Dendritic cell treated with granulocyte-macrophage colony-stimulating factor and Interleukin-4, amounts not matched to agents 40 ng/mL and 50 ng/mL, for 4 days (primary cell): ENCODE data around the gene CMIP.

Experiments used
- H3K27ac Mint-ChIP-seq: one replicate; pipeline ENCODE4 v1.8.0; 2022; ENCODE audit warnings: mild to moderate bottlenecking, mixed read lengths
- H3K27me3 Mint-ChIP-seq: one replicate; pipeline ENCODE4 v1.8.0; 2022; ENCODE audit warnings: mild to moderate bottlenecking, mixed read lengths
- H3K36me3 Mint-ChIP-seq: one replicate; pipeline ENCODE4 v1.8.0; 2022; ENCODE audit warnings: low read depth, mixed read lengths
- H3K4me1 Mint-ChIP-seq: one replicate; pipeline ENCODE4 v1.8.0; 2022; ENCODE audit warnings: low read depth, mixed read lengths
- H3K4me3 Mint-ChIP-seq: one replicate; pipeline ENCODE4 v1.8.0; 2022; ENCODE audit warnings: mild to moderate bottlenecking, moderate library complexity, mixed read lengths
- H3K9me3 Mint-ChIP-seq: one replicate; pipeline ENCODE4 v1.8.0; 2022; ENCODE audit warnings: mixed read lengths
- intact Hi-C: fragments of 100-400 bp; cut with micrococcal nuclease; formaldehyde crosslinking; loops from one replicate; pipeline ENCODE4 v1.15.0; 2022

Gene CMIP

GRCh38 chr16:81432937-81433557, 11.6 kb upstream of the CMIP start:
- Mint-ChIP-seq H3K4me3 (no peak overlapping the region), H3K36me3 (no peaks in the 10 kb centered on the region), H3K4me1 (peaks cover 59% of the 10 kb centered on the region), H3K27ac (peak overlapping the region; percentile 81), H3K27me3 (no peaks in the 10 kb centered on the region), H3K9me3 (no peaks in the 10 kb centered on the region)
- intact Hi-C loops = no loop called here

DNA sequence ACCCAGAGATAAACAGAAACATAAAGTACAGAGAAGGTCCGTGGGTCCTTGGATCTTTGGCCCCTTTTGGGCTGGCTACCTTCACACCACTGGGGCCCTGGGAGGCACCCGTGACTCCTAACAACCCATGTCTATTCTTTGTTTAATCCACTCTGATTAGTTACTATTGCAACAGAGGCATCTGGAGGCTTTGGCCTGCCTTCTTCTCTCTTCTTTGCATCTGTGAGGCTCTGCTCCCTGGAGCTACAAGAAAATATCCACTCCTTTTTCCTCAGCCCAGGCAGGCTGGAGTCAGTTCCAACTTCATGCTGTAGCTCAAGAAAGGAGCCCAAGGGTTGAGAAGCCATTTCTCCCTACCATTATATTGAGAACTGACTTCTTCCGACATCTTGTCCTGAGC, 9.5 kb upstream of the CMIP start:
- peak overlapping the region; percentile 57 for H3K27ac Mint-ChIP-seq
- no peaks in the 10 kb centered on the region for H3K9me3 Mint-ChIP-seq
- intact Hi-C loops = no loop called here
- H3K27me3 Mint-ChIP-seq = peaks cover 6% of the 10 kb centered on the region
- peaks cover 55% of the 10 kb centered on the region for H3K4me1 Mint-ChIP-seq
- H3K4me3 Mint-ChIP-seq = no peak overlapping the region
- no peaks in the 10 kb centered on the region for H3K36me3 Mint-ChIP-seq

DNA sequence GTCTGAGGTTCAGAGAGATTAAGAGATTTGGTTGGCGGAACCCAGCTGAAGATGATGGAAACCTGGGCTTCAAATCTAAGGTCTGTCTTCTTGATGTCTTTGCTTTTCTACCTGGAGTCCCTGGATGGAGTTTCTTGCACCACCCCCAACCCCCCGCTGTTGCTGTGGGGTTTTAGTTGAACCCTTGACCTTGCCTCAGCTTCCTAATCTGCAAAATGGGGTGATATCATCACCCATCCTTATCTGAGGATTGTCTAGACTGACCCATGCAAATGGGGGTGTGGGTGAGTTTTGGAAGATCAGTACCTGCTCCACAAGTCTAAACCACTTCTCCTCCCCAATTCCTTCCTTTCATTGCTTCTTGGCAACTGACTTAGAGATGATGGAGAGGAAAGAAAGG, 9.0 kb upstream of the CMIP start:
- no peak overlapping the region for H3K4me3 Mint-ChIP-seq
- peaks cover 6% of the 10 kb centered on the region for H3K27me3 Mint-ChIP-seq
- H3K4me1 Mint-ChIP-seq = peaks cover 55% of the 10 kb centered on the region
- no peaks in the 10 kb centered on the region for H3K36me3 Mint-ChIP-seq
- H3K27ac Mint-ChIP-seq = peak overlapping the region; percentile 57
- intact Hi-C loops = no loop called here
- no peaks in the 10 kb centered on the region for H3K9me3 Mint-ChIP-seq

- Mint-ChIP-seq H3K27ac (no peak overlapping the region), H3K9me3 (no peaks in the 10 kb centered on the region), H3K36me3 (no peaks in the 10 kb centered on the region)
These were observed 8.2 kb upstream of the CMIP start for GRCh38 chr16:81436386-81436785.

GRCh38 chr16:81437865-81438264, 6.7 kb upstream of the CMIP start:
- intact Hi-C loops = no loop called here
- Mint-ChIP-seq H3K27ac (peak overlapping the region; percentile 50), H3K4me1 (peaks cover 44% of the 10 kb centered on the region), H3K27me3 (peaks cover 19% of the 10 kb centered on the region), H3K36me3 (no peaks in the 10 kb centered on the region), H3K9me3 (no peaks in the 10 kb centered on the region), H3K4me3 (no peak overlapping the region)

More at GRCh38 chr16:81436386-81436785, 8.2 kb upstream of the CMIP start:
- H3K27me3 Mint-ChIP-seq = peaks cover 13% of the 10 kb centered on the region
- intact Hi-C loops = no loop called here
- no peak overlapping the region for H3K4me3 Mint-ChIP-seq
- H3K4me1 Mint-ChIP-seq = peaks cover 51% of the 10 kb centered on the region

DNA sequence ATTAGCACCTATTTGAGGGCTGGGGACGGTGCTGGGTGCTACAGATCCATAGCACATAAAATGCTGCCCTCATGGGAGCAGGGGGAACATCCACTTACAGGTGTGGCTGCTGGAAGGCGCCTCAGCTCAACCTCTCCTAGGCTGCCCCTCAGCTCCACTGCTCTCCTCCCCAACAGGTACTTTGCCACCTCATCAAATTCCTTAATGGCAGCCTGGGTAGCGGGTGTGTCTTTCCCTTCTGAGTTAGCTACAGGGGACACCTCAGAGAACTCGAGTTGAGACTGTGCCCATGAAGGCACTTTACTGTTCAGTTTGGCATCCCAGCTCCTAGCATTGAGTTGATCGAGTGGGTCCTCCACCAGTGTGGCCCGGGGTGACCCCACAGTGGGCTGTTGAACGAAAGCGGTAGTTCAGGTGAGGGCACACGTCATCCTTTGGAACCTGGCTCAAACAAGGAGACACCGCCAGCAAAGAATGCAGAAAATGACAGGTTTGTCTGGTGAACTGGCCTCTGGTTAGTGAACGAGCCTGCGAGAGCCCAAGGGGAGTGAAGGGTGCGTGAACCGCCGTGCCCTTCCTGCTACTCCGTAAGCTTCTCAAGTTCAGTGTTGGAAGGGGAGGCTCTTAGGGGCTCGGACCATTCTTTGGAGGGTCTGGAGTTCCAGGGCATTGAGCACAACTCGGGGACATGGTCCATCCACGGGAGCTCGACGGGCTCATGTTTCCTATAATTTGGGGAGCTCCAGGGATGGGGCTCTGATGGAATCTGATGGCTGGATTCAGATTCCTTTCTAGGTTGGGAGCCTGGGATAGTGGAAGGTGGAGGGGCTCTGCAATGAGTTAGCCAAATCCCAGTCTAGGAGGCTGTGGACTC, 3.5 kb upstream of the CMIP start:
- Mint-ChIP-seq H3K27ac (peak overlapping the region; percentile 3), H3K4me3 (no peak overlapping the region), H3K36me3 (peaks cover 9% of the 10 kb centered on the region), H3K4me1 (peaks cover 43% of the 10 kb centered on the region), H3K27me3 (peaks cover 24% of the 10 kb centered on the region), H3K9me3 (no peaks in the 10 kb centered on the region)
- intact Hi-C loops = no loop called here

- intact Hi-C loops = no loop called here
- no peak overlapping the region for H3K27ac Mint-ChIP-seq
- no peak overlapping the region for H3K4me3 Mint-ChIP-seq
- no peaks in the 10 kb centered on the region for H3K9me3 Mint-ChIP-seq
- H3K36me3 Mint-ChIP-seq = peaks cover 22% of the 10 kb centered on the region
- H3K4me1 Mint-ChIP-seq = peaks cover 47% of the 10 kb centered on the region
- peaks cover 24% of the 10 kb centered on the region for H3K27me3 Mint-ChIP-seq
These were observed 2.2 kb upstream of the CMIP start for GRCh38 chr16:81442220-81442915.

DNA sequence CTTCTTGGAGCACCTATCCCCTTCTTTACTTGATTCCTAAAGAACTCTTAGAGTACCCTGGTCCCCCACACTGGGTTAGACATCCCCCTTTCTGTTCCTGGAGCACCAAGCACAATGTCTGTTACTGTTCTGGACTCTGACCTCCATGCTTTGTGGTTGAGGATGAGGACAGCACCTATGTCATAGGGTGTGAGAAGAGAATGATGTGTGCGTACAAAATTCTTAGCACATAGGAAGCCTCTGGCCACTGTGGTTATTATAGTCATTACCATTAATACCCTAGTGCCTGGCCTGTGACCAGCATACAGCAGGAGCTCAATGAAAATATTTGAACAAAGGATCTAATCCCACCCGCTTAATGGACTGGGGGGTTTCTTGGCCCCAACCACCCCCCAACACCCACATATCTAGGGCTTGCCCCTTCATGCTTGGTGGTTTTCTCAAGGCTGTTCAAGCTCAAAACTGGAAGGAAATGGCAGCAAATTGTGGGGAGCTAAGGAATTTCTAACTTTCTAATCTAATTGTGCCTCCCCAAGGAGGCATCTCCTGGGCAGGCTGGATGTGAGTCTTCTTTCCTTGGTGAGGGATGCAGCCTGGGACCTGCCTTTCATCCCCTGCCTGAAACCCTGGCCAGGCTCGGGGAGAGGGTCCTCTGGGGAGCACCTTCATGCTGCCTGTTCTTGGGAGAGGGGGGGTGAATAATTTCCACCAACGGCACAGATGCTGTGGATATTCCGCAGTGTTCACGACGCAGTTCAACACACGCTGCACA, 1.5 kb upstream of the CMIP start:
- Mint-ChIP-seq H3K27me3 (peaks cover 24% of the 10 kb centered on the region), H3K27ac (peak overlapping the region; percentile 78), H3K4me3 (peak overlapping the region; percentile 53), H3K36me3 (peaks cover 29% of the 10 kb centered on the region), H3K9me3 (no peaks in the 10 kb centered on the region), H3K4me1 (peaks cover 47% of the 10 kb centered on the region)
- intact Hi-C loops = no loop called here

- H3K4me3 Mint-ChIP-seq = peak overlapping the region; percentile 53
- peaks cover 50% of the 10 kb centered on the region for H3K4me1 Mint-ChIP-seq
- peak overlapping the region; percentile 78 for H3K27ac Mint-ChIP-seq
- intact Hi-C loops = no loop called here
- H3K9me3 Mint-ChIP-seq = no peaks in the 10 kb centered on the region
- peaks cover 31% of the 10 kb centered on the region for H3K36me3 Mint-ChIP-seq
- H3K27me3 Mint-ChIP-seq = peaks cover 24% of the 10 kb centered on the region
These were observed 740 bp upstream of the CMIP start for GRCh38 chr16:81443688-81444447.

GRCh38 chr16:81445143-81445961, 744 bp downstream of the CMIP start:
- Mint-ChIP-seq H3K4me1 (peaks cover 65% of the 10 kb centered on the region), H3K27ac (peak overlapping the region; percentile 90), H3K4me3 (peak overlapping the region; percentile 100), H3K36me3 (peaks cover 38% of the 10 kb centered on the region), H3K9me3 (no peaks in the 10 kb centered on the region), H3K27me3 (peaks cover 18% of the 10 kb centered on the region)
- intact Hi-C loops = loop anchor here (5.0 kb wide), 2 partner anchors 37 to 77 kb away; no protein-coding TSS in a partner anchor

DNA sequence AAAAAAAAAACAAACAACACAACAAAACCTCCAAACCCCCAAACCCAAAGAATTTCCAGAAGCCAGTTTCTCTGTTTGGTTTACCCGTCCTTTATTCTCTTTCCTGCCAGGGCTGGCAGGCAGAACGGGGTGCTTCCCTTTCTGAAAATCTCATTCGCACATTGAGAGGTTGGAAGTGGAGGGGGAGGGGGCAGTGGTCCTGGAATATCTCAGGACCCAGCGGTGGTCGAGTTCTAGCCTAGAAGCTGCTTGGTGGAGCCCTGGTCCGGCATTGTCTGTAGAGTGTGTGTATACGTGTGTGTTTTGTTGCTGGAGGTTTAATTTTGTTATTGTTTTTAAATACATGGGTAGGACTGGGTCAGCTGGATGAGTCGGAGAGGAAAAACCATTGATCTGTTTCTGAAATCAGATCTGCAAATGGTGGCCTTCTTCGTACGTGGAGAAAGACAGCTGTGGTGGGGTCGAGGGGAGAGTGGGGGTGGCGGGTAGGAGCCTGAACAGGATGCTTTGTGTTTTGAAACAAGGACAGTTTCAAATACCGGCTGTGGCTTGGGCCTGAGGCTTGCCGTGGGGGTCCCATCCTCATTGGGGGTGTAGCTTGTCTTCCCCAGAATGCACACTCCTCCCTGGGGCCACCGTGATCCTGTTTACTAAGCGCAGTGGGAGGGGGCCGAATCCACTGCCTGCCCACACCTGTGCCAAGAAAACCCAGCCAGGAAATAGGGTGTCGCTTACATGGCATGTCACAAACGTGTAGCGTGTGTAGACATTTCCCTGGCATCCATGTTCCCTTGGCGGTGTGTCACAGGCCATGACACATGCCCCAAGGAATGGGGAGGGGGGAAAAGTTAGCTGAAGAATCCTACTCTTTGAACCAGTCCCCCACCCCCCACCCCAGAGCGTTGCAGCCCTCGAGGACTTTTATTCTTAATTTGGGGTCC, 1.6 kb downstream of the CMIP start:
- intact Hi-C loops = loop anchor here (2.0 to 5.0 kb wide), 3 partner anchors 15 to 76 kb away; no protein-coding TSS in a partner anchor

More for the DNA sequence above, 1.6 kb downstream of the CMIP start:
- H3K9me3 Mint-ChIP-seq = no peaks in the 10 kb centered on the region
- H3K36me3 Mint-ChIP-seq = peaks cover 44% of the 10 kb centered on the region
- peak overlapping the region; percentile 90 for H3K27ac Mint-ChIP-seq
- H3K4me1 Mint-ChIP-seq = peaks cover 74% of the 10 kb centered on the region
- peaks cover 12% of the 10 kb centered on the region for H3K27me3 Mint-ChIP-seq
- peak overlapping the region; percentile 100 for H3K4me3 Mint-ChIP-seq
